Measurements from ENCODE around the gene GRID1.

GRID1 gene

GRCh38 chr10:85908462-85908861, 458.1 kb downstream of the GRID1 start:
- Histone ChIP-seq H3K36me3 (ENCODE audit: control insufficient read depth in 2 of 2, insufficient read depth in 1 of 2, low read length in 2 of 2) (no peaks in the 10 kb centered on the region), H3K4me3 (ENCODE audit: low read depth, low read length) (no peak overlapping the region), H3K4me1 (ENCODE audit: control insufficient read depth, insufficient read depth, low read length) (no peaks in the 10 kb centered on the region), H3K27ac (ENCODE audit: extremely low read depth, low read depth, low read length) (no peak overlapping the region), H3K9me3 (ENCODE audit: control insufficient read depth, insufficient read depth, low read depth, low read length) (no peaks in the 10 kb centered on the region)
- ChIA-PET CTCF (interaction anchor here (0.6 kb wide), 1 partner anchor 367 kb away, joined by 3 read pairs; no protein-coding TSS in a partner anchor), POLR2A (no interaction called here)
- TF ChIP-seq ZFP69B (tag by site-specific recombination; IDR thresholded peaks at IDR 0.05) (no peak), ZNF670 (tag by site-specific recombination; IDR thresholded peaks at IDR 0.05; ENCODE audit: low read depth) (no peak), ZNF449 (tag by site-specific recombination; IDR thresholded peaks at IDR 0.05) (no peak), ZNF335 (tag by site-specific recombination; conservative IDR thresholded peaks at IDR 0.05) (no peak), ZNF600 (tag by site-specific recombination; IDR thresholded peaks at IDR 0.05) (no peak), ZNF48 (tag by site-specific recombination; IDR thresholded peaks at IDR 0.05) (no peak), ZNF529 (tag by site-specific recombination; IDR thresholded peaks at IDR 0.05; ENCODE audit: insufficient replicate concordance) (no peak), ZNF266 (tag by site-specific recombination; IDR thresholded peaks at IDR 0.05; ENCODE audit: low read depth) (no peak), BCL11A (tag by site-specific recombination; IDR thresholded peaks at IDR 0.05; ENCODE audit: low read depth) (no peak), OVOL3 (tag by site-specific recombination; IDR thresholded peaks at IDR 0.05) (no peak), ZNF148 (tag by site-specific recombination; IDR thresholded peaks at IDR 0.05; ENCODE audit: borderline replicate concordance) (no peak), ZNF248 (tag by site-specific recombination; IDR thresholded peaks at IDR 0.05) (no peak), ZNF513 (tag by site-specific recombination; IDR thresholded peaks at IDR 0.05) (no peak), ZNF621 (tag by site-specific recombination; IDR thresholded peaks at IDR 0.05) (no peak), ZNF629 (tag by site-specific recombination; IDR thresholded peaks at IDR 0.05) (no peak), PRDM6 (tag by site-specific recombination; IDR thresholded peaks at IDR 0.05) (no peak), SP3 (tag by site-specific recombination; IDR thresholded peaks at IDR 0.05) (no peak), ZNF76 (tag by site-specific recombination; IDR thresholded peaks at IDR 0.05; ENCODE audit: borderline replicate concordance, low read depth) (no peak)

- no peak for TF ChIP-seq ZNF184 (tag by site-specific recombination; IDR thresholded peaks at IDR 0.05)
- TF ChIP-seq ZNF585B (tag by site-specific recombination; IDR thresholded peaks at IDR 0.05): no peak
- TF ChIP-seq ZNF704 (tag by site-specific recombination; IDR thresholded peaks at IDR 0.05): no peak
- no peak for TF ChIP-seq ZFHX2 (tag by site-specific recombination; conservative IDR thresholded peaks at IDR 0.05)
- TF ChIP-seq ZIC2 (tag by site-specific recombination; IDR thresholded peaks at IDR 0.05): no peak
- no peak for TF ChIP-seq ZFP41 (tag by site-specific recombination; IDR thresholded peaks at IDR 0.05; ENCODE audit: borderline replicate concordance)
- POLR2A ChIA-PET: no interaction called here
- Histone ChIP-seq H3K36me3 (ENCODE audit: control insufficient read depth in 2 of 2, insufficient read depth in 1 of 2, low read length in 2 of 2) (no peaks in the 10 kb centered on the region), H3K4me1 (ENCODE audit: control insufficient read depth, insufficient read depth, low read length) (no peaks in the 10 kb centered on the region), H3K27ac (ENCODE audit: extremely low read depth, low read depth, low read length) (no peak overlapping the region), H3K9me3 (ENCODE audit: control insufficient read depth, insufficient read depth, low read depth, low read length) (no peaks in the 10 kb centered on the region), H3K4me3 (ENCODE audit: low read depth, low read length) (no peak overlapping the region)
- CTCF ChIA-PET: no interaction called here
These were observed 464.5 kb downstream of the GRID1 start for GRCh38 chr10:85902051-85902450.
